Panc1 (cell line): Measurements from ENCODE around the gene RPL10A. TPM values are rescaled to one million over a fixed set of nuclear protein-coding genes. Genes with fewer than 3 reads are reported as not detected.

ENCODE experiments used
- ATAC-seq: fragments of 200-7000 bp; cut with Tn5 transposase; 2 replicates; pipeline ENCODE4 v1.9.1; 2020; ENCODE audit warnings: mild to moderate bottlenecking, moderate library complexity
- BruUV-seq: library from RNA; stranded (reverse); fragments of 400-500 nt; replicated peaks from 2 replicates; lab custom pipeline; 2021; lab: Mats Ljungman, UMichigan
- CTCF ChIA-PET: fragments of 300-600 bp; sonication (Branson Sonifier 250); formaldehyde crosslinking; loops from one replicate; lab custom pipeline; 2022; ENCODE audit warnings: antibody characterized with exemption; lab: Charles Lee
- POLR2A ChIA-PET: fragments of 300-600 bp; sonication (Branson Sonifier 250); formaldehyde crosslinking; loops from one replicate; lab custom pipeline; 2022; ENCODE audit warnings: antibody characterized with exemption; lab: Charles Lee
- DNase-seq: peaks from one replicate; pipeline ENCODE4 v3.0.0-alpha.2; 2010; ENCODE audit warnings: low read depth, low spot score
- H3K27ac ChIP-seq: 2 replicates; pipeline ENCODE4 v1.5.1; 2011; ENCODE audit warnings: mild to moderate bottlenecking, low read length, inconsistent platforms
- H3K27me3 ChIP-seq: fragments of 200-500 bp; sonication (Bioruptor generic); 2 replicates; pipeline ENCODE4 v1.6.0; 2014; ENCODE audit warnings: low read length, inconsistent platforms; ENCODE audit not compliant: control insufficient read depth, insufficient read depth
- H3K36me3 ChIP-seq: fragments of 200-500 bp; sonication (Bioruptor generic); 2 replicates; pipeline ENCODE4 v1.5.1; 2014; ENCODE audit warnings: inconsistent platforms, mild to moderate bottlenecking, low read length, moderate library complexity; ENCODE audit not compliant: control insufficient read depth, insufficient read depth
- H3K4me1 ChIP-seq: 2 replicates; pipeline ENCODE4 v1.5.1; 2011; ENCODE audit warnings: inconsistent platforms, mild to moderate bottlenecking, low read length, moderate library complexity; ENCODE audit not compliant: control insufficient read depth, insufficient read depth
- H3K4me3 ChIP-seq, 2 experiments: 2 replicates each; pipeline ENCODE4 v1.5.1; 2011 to 2012; ENCODE audit warnings: low read depth in 2 of 2, low read length in 2 of 2, mild to moderate bottlenecking in 2 of 2, inconsistent platforms in 1 of 2, moderate library complexity in 1 of 2
- H3K9me3 ChIP-seq: fragments of 200-500 bp; sonication (Bioruptor generic); 2 replicates; pipeline ENCODE4 v1.5.1; 2014; ENCODE audit warnings: low read depth, mild to moderate bottlenecking, inconsistent platforms, low read length, moderate library complexity; ENCODE audit not compliant: control insufficient read depth, insufficient read depth
- POLR2AphosphoS5 ChIP-seq: IDR thresholded peaks from 2 replicates; pipeline ENCODE4 v1.6.1; 2012; ENCODE audit warnings: mild to moderate bottlenecking, low read depth, low read length, moderate library complexity
- SIN3A ChIP-seq: IDR thresholded peaks from 2 replicates; pipeline ENCODE4 v1.6.1; 2012; ENCODE audit warnings: low read depth, mild to moderate bottlenecking, low read length, moderate library complexity, borderline replicate concordance; ENCODE audit not compliant: insufficient read depth
- TCF7L2 ChIP-seq: IDR thresholded peaks from 2 replicates; pipeline ENCODE4 v1.6.1; 2011; ENCODE audit warnings: mild to moderate bottlenecking, low read depth, low read length, inconsistent platforms
- in situ Hi-C: cut with HindIII; loops from 2 replicates; pipeline ENCODE4 v1.10.0; 2016; ENCODE audit warnings: low sequenced_read_pairs, low pct_unique_long_range_greater_than_20kb
- intact Hi-C: fragments of 100-400 bp; cut with micrococcal nuclease; formaldehyde crosslinking; loops from one replicate; pipeline ENCODE4 v1.10.0; 2022; ENCODE audit not compliant: unreplicated experiment
- total RNA-seq: library from RNA; stranded (reverse); gene quantifications from one replicate; pipeline ENCODE4 v1.2.1, GENCODE V29; 2021; ENCODE audit not compliant: unreplicated experiment
- TF ChIP-seq, protein P1 (sequence below), 2 experiments: IDR thresholded peaks; 2 replicates each; pipeline ENCODE4 v1.6.1; 2011 to 2012; ENCODE audit warnings: low read depth in 2 of 2, control low read depth in 1 of 2, low read length in 1 of 2, mild to moderate bottlenecking in 1 of 2, moderate library complexity in 1 of 2; ENCODE audit not compliant: insufficient read depth in 1 of 2
- TF ChIP-seq, protein P2 (sequence below): fragments of 450-650 bp; IDR thresholded peaks from 2 replicates; pipeline ENCODE4 v1.5.1; 2017; ENCODE audit warnings: mild to moderate bottlenecking

Gene RPL10A
- total RNA-seq, 1 experiment from 2014 or later: 732 TPM

DNA sequence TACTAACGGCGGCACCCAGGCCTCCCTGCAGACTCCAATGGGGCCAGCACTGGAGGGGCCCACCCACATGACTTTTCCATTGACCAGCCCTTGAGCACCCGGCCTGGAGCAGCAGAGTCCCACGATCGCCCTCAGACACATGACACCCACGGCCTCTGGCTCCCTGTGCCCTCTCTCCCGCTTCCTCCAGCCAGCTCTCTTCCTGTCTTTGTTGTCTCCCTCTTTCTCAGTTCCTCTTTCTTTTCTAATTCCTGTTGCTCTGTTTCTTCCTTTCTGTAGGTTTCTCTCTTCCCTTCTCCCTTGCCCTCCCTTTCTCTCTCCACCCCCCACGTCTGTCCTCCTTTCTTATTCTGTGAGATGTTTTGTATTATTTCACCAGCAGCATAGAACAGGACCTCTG lies 42.1 kb upstream of the RPL10A start:
- no peak for DNase-seq
- intact Hi-C loops: no loop called here
- H3K27me3 ChIP-seq: no peaks in the 10 kb centered on the region
- ChIA-PET CTCF (interaction anchor here (0.7 kb wide), 2 partner anchors 332 to 447 kb away, joined by 3 to 4 read pairs; no protein-coding TSS in a partner anchor), POLR2A (no interaction called here)
- H3K27ac ChIP-seq: no peak overlapping the region
- no peak overlapping the region for H3K4me3 ChIP-seq
- ATAC-seq: no peak
- no peaks in the 10 kb centered on the region; the same call in 1 of the 2 replicates for H3K4me1 ChIP-seq
- TF ChIP-seq TCF7L2: no peak
- TF ChIP-seq SIN3A: no peak
- TF ChIP-seq POLR2AphosphoS5: no peak
- TF ChIP-seq, protein P1, sequence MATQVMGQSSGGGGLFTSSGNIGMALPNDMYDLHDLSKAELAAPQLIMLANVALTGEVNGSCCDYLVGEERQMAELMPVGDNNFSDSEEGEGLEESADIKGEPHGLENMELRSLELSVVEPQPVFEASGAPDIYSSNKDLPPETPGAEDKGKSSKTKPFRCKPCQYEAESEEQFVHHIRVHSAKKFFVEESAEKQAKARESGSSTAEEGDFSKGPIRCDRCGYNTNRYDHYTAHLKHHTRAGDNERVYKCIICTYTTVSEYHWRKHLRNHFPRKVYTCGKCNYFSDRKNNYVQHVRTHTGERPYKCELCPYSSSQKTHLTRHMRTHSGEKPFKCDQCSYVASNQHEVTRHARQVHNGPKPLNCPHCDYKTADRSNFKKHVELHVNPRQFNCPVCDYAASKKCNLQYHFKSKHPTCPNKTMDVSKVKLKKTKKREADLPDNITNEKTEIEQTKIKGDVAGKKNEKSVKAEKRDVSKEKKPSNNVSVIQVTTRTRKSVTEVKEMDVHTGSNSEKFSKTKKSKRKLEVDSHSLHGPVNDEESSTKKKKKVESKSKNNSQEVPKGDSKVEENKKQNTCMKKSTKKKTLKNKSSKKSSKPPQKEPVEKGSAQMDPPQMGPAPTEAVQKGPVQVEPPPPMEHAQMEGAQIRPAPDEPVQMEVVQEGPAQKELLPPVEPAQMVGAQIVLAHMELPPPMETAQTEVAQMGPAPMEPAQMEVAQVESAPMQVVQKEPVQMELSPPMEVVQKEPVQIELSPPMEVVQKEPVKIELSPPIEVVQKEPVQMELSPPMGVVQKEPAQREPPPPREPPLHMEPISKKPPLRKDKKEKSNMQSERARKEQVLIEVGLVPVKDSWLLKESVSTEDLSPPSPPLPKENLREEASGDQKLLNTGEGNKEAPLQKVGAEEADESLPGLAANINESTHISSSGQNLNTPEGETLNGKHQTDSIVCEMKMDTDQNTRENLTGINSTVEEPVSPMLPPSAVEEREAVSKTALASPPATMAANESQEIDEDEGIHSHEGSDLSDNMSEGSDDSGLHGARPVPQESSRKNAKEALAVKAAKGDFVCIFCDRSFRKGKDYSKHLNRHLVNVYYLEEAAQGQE (IDR thresholded peaks at IDR 0.05; ENCODE audit: insufficient read depth in 1 of 2, low read depth in 2 of 2, low read length in 1 of 2): no peak
- TF ChIP-seq, protein P2, sequence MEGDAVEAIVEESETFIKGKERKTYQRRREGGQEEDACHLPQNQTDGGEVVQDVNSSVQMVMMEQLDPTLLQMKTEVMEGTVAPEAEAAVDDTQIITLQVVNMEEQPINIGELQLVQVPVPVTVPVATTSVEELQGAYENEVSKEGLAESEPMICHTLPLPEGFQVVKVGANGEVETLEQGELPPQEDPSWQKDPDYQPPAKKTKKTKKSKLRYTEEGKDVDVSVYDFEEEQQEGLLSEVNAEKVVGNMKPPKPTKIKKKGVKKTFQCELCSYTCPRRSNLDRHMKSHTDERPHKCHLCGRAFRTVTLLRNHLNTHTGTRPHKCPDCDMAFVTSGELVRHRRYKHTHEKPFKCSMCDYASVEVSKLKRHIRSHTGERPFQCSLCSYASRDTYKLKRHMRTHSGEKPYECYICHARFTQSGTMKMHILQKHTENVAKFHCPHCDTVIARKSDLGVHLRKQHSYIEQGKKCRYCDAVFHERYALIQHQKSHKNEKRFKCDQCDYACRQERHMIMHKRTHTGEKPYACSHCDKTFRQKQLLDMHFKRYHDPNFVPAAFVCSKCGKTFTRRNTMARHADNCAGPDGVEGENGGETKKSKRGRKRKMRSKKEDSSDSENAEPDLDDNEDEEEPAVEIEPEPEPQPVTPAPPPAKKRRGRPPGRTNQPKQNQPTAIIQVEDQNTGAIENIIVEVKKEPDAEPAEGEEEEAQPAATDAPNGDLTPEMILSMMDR: no peak
- BruUV-seq: no TSS peak
- no peaks in the 10 kb centered on the region for H3K36me3 ChIP-seq
- H3K9me3 ChIP-seq: peaks cover 13% of the 10 kb centered on the region; the same call in 1 of the 2 replicates
- in situ Hi-C loops: no loop called here

DNA sequence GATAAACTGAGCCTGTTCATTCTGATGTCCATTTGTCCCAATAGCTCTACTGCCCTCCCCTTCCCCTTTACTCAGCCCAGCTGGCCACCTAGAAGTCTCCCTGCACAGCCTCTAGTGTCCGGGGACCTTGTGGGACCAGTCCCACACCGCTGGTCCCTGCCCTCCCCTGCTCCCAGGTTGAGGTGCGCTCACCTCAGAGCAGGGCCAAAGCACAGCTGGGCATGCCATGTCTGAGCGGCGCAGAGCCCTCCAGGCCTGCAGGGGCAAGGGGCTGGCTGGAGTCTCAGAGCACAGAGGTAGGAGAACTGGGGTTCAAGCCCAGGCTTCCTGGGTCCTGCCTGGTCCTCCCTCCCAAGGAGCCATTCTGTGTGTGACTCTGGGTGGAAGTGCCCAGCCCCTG lies 40.8 kb upstream of the RPL10A start:
- Histone ChIP-seq H3K27ac (no peak overlapping the region), H3K4me3 (no peak overlapping the region), H3K9me3 (peaks cover 13% of the 10 kb centered on the region; the same call in 1 of the 2 replicates), H3K36me3 (no peaks in the 10 kb centered on the region), H3K27me3 (no peaks in the 10 kb centered on the region), H3K4me1 (no peaks in the 10 kb centered on the region; the same call in 1 of the 2 replicates)
- CTCF ChIA-PET: no interaction called here
- ATAC-seq (no peak), DNase-seq (no peak)
- POLR2A ChIA-PET: interaction anchor here (0.6 kb wide), 1 partner anchor 156 kb away, joined by 4 read pairs; no protein-coding TSS in a partner anchor
- intact Hi-C loops (no loop called here), in situ Hi-C loops (no loop called here)
- no TSS peak for BruUV-seq
- no peak for TF ChIP-seq SIN3A
- TF ChIP-seq, protein P1 (IDR thresholded peaks at IDR 0.05; ENCODE audit: insufficient read depth in 1 of 2, low read depth in 2 of 2, low read length in 1 of 2): no peak
- TF ChIP-seq POLR2AphosphoS5: no peak
- TF ChIP-seq, protein P2: no peak
- TF ChIP-seq TCF7L2: no peak
